Neuronal stem cell (in vitro differentiated cells): ENCODE results near the gene SMYD3.

ENCODE experiments used
- DNase-seq: peaks from one replicate; pipeline ENCODE4 v3.0.0-alpha.2; 2013; ENCODE audit warnings: low spot score
- H2AFZ ChIP-seq: one replicate; pipeline ENCODE4 v1.6.1; 2013; ENCODE audit warnings: mild to moderate bottlenecking, low read length, inconsistent platforms
- H2AK5ac ChIP-seq: 2 replicates; pipeline ENCODE4 v1.6.1; 2013; ENCODE audit warnings: low read depth, mild to moderate bottlenecking, inconsistent platforms, low read length, moderate library complexity, mixed read lengths
- H2BK120ac ChIP-seq: 2 replicates; pipeline ENCODE4 v1.6.1; 2013; ENCODE audit warnings: low read depth, mild to moderate bottlenecking, inconsistent platforms, low read length, moderate library complexity, mixed read lengths
- H2BK12ac ChIP-seq: one replicate; pipeline ENCODE4 v1.6.1; 2013; ENCODE audit warnings: low read length, inconsistent platforms
- H2BK15ac ChIP-seq: 2 replicates; pipeline ENCODE4 v1.6.1; 2013; ENCODE audit warnings: mild to moderate bottlenecking, low read length, inconsistent platforms, mixed read lengths
- H2BK5ac ChIP-seq: one replicate; pipeline ENCODE4 v1.6.1; 2013; ENCODE audit warnings: inconsistent platforms, mild to moderate bottlenecking, low read length, moderate library complexity
- H3K14ac ChIP-seq: one replicate; pipeline ENCODE4 v1.6.1; 2013; ENCODE audit warnings: low read length, inconsistent platforms
- H3K18ac ChIP-seq: 2 replicates; pipeline ENCODE4 v1.6.1; 2013; ENCODE audit warnings: low read length, inconsistent platforms
- H3K23ac ChIP-seq: 2 replicates; pipeline ENCODE4 v1.6.1; 2013; ENCODE audit warnings: low read depth, mild to moderate bottlenecking, mixed read lengths, low read length, inconsistent platforms; ENCODE audit not compliant: poor library complexity
- H3K27ac ChIP-seq: replicated peaks from 3 replicates; pipeline ENCODE4 v1.5.1; 2013; ENCODE audit warnings: low read length, inconsistent platforms
- H3K27me3 ChIP-seq, 3 experiments: 2 replicates each; pipeline ENCODE4 v1.6.1; 2013; ENCODE audit warnings: low read length in 3 of 3, mild to moderate bottlenecking in 2 of 3, inconsistent platforms in 1 of 3, low read depth in 1 of 3, mixed read lengths in 1 of 3, moderate library complexity in 1 of 3; ENCODE audit not compliant: control insufficient read depth in 3 of 3, insufficient read depth in 3 of 3
- H3K36me3 ChIP-seq, 2 donors: replicated peaks in 1 of 2; 2 replicates each; pipeline ENCODE4 v1.6.1; 2013; ENCODE audit warnings: low read length in 2 of 2; ENCODE audit not compliant: control insufficient read depth in 2 of 2, insufficient read depth in 2 of 2
- H3K4ac ChIP-seq: 2 replicates; pipeline ENCODE4 v1.6.1; 2013; ENCODE audit warnings: inconsistent platforms, mild to moderate bottlenecking, low read length, moderate library complexity
- H3K4me1 ChIP-seq, 2 donors: 1 replicate in 1 of 2; 2 replicates in 1 of 2; pipeline ENCODE4 v1.6.1; 2013; ENCODE audit warnings: low read length in 2 of 2, low read depth in 1 of 2; ENCODE audit not compliant: control insufficient read depth in 2 of 2, insufficient read depth in 1 of 2
- H3K4me2 ChIP-seq: one replicate; pipeline ENCODE4 v1.6.1; 2013; ENCODE audit warnings: mild to moderate bottlenecking, low read length, inconsistent platforms; ENCODE audit not compliant: insufficient read depth, poor library complexity, severe bottlenecking
- H3K4me3 ChIP-seq, 2 donors: 2 replicates each; pipeline ENCODE4 v1.5.1; 2013; ENCODE audit warnings: low read length in 2 of 2, mild to moderate bottlenecking in 2 of 2, inconsistent platforms in 1 of 2, moderate library complexity in 1 of 2
- H3K79me1 ChIP-seq: one replicate; pipeline ENCODE4 v1.6.1; 2013; ENCODE audit warnings: low read depth, mild to moderate bottlenecking, inconsistent platforms, low read length, moderate library complexity
- H3K9ac ChIP-seq: one replicate; pipeline ENCODE4 v1.6.1; 2013; ENCODE audit warnings: mild to moderate bottlenecking, low read depth, low read length, inconsistent platforms; ENCODE audit not compliant: poor library complexity
- H3K9me3 ChIP-seq, 2 donors: replicated peaks in 1 of 2; 2 replicates each; pipeline versions ENCODE3 to v1.6.1; 2013; ENCODE audit warnings: low read length in 2 of 2, mild to moderate bottlenecking in 2 of 2, inconsistent platforms in 1 of 2, low read depth in 1 of 2, mixed read lengths in 1 of 2, moderate library complexity in 1 of 2; ENCODE audit not compliant: control insufficient read depth in 2 of 2, insufficient read depth in 1 of 2
- H4K8ac ChIP-seq: one replicate; pipeline ENCODE4 v1.6.1; 2013; ENCODE audit warnings: low read depth, mild to moderate bottlenecking, inconsistent platforms, low read length, moderate library complexity
- H4K91ac ChIP-seq: one replicate; pipeline ENCODE4 v1.6.1; 2013; ENCODE audit warnings: low read length, low read depth, mild to moderate bottlenecking, inconsistent platforms; ENCODE audit not compliant: poor library complexity
- WGBS, 2 donors: extraction: QIAGEN DNeasy Blood & Tissue Kit; methylation state at CpG; one replicate each; pipeline ENCODE4 v1.1.7; 2013; ENCODE audit warnings: missing lambda C conversion rate in 2 of 2, mixed read lengths in 1 of 2; ENCODE audit not compliant: insufficient read length in 2 of 2, insufficient replicate concordance in 1 of 2; ENCODE audit errors: extremely low coverage in 2 of 2; 5-methylcytosine and 5-hydroxymethylcytosine counted together

Gene SMYD3

DNA sequence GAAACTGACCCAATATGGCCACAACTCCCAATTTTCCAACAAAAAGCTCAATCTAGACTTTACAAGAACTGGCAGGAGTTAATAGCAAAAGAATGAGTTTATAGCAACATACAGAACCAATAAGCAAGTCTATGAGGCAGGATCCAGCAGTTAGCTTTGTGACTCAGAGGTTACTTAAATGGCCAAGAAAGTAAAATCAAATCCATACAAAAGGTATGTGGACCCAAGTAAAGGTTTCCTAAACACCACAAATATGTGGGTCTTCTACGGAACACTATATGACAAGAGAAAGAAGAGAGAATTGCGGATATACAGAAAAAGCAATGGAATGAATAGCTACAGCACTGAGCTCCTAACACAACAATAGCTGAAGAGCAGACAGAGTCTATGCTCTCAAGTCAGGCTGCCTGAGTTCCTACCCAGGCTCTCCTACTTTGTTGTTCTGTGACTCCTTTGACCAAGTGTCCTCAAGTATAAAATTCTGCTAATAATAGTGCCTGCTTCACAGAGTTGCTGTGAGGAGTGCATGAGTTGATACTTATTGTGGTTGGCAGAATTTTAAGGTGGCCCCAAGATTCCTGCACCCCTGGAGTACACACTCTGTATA is 204.3 kb downstream of the SMYD3 start:
- no peak overlapping the region for H3K27ac ChIP-seq
- no peak overlapping the region for H3K4ac ChIP-seq
- H3K4me1 ChIP-seq: peaks cover 0 to 7% of the 10 kb centered on the region in 2 donors
- H3K18ac ChIP-seq: no peak overlapping the region
- H3K79me1 ChIP-seq: no peaks in the 10 kb centered on the region
- H2BK5ac ChIP-seq: no peak overlapping the region
- H3K14ac ChIP-seq: no peak overlapping the region
- no peak overlapping the region for H2BK15ac ChIP-seq
- no peaks in the 10 kb centered on the region for H3K36me3 ChIP-seq
- H3K9ac ChIP-seq: no peak overlapping the region
- H2BK120ac ChIP-seq: no peak overlapping the region
- no peak overlapping the region for H3K4me3 ChIP-seq
- no peak overlapping the region for H4K91ac ChIP-seq
- peak overlapping the region; percentile 32 for H2AFZ ChIP-seq
- no peak overlapping the region for H4K8ac ChIP-seq
- H3K4me2 ChIP-seq: no peak overlapping the region
- H3K23ac ChIP-seq: no peak overlapping the region
- no peak for DNase-seq
- no peaks in the 10 kb centered on the region for H3K27me3 ChIP-seq
- WGBS, 2 donors: no CpG with 5 or more reads among the region's 2 CpGs
- no peak overlapping the region for H2BK12ac ChIP-seq
- H3K9me3 ChIP-seq: no peaks in the 10 kb centered on the region
- no peak overlapping the region for H2AK5ac ChIP-seq

DNA sequence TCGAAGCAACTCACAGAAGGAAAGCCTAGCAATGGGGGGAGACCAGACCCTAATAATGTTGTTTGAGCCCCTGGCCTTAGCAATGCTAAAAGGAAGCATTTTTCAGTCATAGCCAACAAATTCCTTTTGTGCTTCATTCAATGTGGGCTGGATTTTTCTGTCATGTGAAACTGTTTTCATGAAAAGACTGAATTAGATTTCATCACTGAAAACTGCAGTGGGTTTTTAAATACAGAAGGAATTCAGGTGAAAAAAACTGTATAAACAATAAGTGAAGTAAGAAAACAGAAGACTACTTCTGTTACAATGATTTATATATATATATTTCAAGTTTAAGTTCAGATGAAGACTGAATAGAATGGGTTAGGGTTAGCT is 204.8 kb downstream of the SMYD3 start:
- Histone ChIP-seq H3K79me1 (no peaks in the 10 kb centered on the region), H2AK5ac (no peak overlapping the region), H3K4me1 (peaks cover 0 to 7% of the 10 kb centered on the region in 2 donors), H3K23ac (no peak overlapping the region), H4K91ac (no peak overlapping the region), H3K14ac (no peak overlapping the region), H3K18ac (no peak overlapping the region), H3K4ac (no peak overlapping the region), H2BK120ac (no peak overlapping the region), H3K27ac (no peak overlapping the region), H3K4me3 (no peak overlapping the region), H3K27me3 (no peaks in the 10 kb centered on the region), H2BK12ac (no peak overlapping the region), H2BK15ac (no peak overlapping the region), H3K4me2 (no peak overlapping the region), H3K9me3 (no peaks in the 10 kb centered on the region), H3K9ac (no peak overlapping the region), H2AFZ (no peak overlapping the region), H2BK5ac (no peak overlapping the region), H4K8ac (no peak overlapping the region), H3K36me3 (no peaks in the 10 kb centered on the region)
- DNase-seq: no peak
- WGBS, 2 donors: no CpG with 5 or more reads among the region's 1 CpG

DNA sequence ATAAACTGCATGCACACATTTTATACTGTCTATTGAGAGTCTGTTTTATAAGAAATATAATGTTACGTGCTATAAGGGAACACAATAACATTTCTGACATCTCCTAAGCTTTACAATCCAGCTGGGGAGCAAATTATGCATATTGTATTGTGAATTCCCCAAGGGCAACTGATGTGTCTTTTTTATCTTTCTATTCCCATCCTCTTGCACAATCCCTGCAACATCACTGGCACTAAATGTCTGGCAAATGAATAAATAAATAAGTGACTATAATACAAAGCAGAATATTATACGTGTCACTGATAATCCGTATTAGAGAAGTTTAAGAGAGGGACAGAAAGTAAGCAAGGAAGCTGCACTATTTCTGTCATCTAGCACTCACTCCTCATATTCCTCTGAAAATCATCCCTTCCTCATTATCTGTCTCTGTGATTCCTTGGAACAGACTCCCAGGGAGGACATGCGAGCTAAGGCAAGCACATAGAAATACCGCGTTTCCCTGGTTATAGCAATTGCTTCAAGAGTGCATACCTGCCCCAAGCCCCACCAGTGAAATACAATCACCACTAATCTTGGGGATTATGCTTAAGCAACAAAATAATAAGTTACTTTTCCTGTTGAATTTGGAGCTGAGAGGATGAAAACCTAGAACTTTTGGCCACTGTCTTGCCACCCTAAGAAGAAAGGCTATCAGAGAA is 205.4 kb downstream of the SMYD3 start:
- Histone ChIP-seq H4K91ac (no peak overlapping the region), H3K79me1 (no peaks in the 10 kb centered on the region), H2BK120ac (no peak overlapping the region), H3K14ac (no peak overlapping the region), H2BK5ac (no peak overlapping the region), H3K27me3 (no peaks in the 10 kb centered on the region), H2BK15ac (no peak overlapping the region), H4K8ac (no peak overlapping the region), H3K9me3 (no peaks in the 10 kb centered on the region), H3K4me1 (peaks cover 0 to 7% of the 10 kb centered on the region in 2 donors), H3K36me3 (no peaks in the 10 kb centered on the region), H2AFZ (no peak overlapping the region), H2BK12ac (no peak overlapping the region), H3K18ac (no peak overlapping the region), H3K23ac (no peak overlapping the region), H3K4me3 (no peak overlapping the region), H3K9ac (no peak overlapping the region), H3K4ac (no peak overlapping the region), H3K4me2 (no peak overlapping the region), H3K27ac (no peak overlapping the region), H2AK5ac (no peak overlapping the region)
- no CpG with 5 or more reads among the region's 6 CpGs for WGBS, 2 donors
- no peak for DNase-seq

DNA sequence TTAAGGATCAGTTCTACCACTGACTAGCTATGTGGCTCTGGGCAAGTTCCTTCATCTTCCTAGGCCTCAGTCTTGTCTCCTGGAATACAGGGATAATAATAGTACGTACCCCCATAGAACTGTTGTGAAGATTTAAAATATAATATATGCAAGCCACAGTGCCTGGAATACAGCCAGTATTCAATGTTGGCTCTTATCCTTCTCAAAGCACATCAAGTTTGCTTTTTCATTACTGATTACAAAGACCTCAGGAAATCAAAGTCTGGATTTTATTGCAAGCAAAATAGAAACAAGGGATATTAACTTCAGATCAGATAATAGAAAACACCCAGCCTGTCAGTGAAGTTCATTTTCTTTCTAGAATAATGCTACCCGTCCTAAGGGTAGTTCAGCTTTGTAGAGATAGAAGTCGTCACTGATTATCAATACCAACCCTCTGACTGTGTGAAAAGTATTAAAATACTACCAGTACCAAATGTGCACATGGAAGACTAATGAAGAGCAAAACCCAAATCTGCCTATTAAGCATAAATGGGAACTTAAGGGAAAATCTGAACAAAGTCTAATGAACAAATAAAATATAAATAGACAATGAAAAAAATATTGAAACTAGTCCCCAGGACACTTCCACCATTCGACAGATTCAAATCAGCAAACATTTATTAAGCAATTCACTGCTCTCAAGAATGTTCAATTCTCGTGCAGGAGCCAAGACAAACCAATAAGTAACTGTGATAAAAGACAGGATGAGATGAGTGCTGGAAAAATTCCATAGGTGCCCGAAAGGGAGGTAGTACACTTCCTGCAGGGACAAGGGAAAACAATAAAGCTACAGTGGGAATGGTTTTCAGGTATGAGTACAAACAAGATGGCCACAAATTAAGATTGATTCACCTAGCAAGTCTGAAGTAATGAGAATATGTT is 206.2 kb downstream of the SMYD3 start:
- H3K23ac ChIP-seq: no peak overlapping the region
- no peak overlapping the region for H2AK5ac ChIP-seq
- H4K91ac ChIP-seq: no peak overlapping the region
- no peaks in the 10 kb centered on the region for H3K27me3 ChIP-seq
- no peak overlapping the region for H2AFZ ChIP-seq
- no peaks in the 10 kb centered on the region for H3K79me1 ChIP-seq
- no peaks in the 10 kb centered on the region for H3K9me3 ChIP-seq
- H2BK15ac ChIP-seq: no peak overlapping the region
- no peak for DNase-seq
- no peak overlapping the region for H2BK12ac ChIP-seq
- no peak overlapping the region for H2BK5ac ChIP-seq
- no CpG with 5 or more reads among the region's 6 CpGs for WGBS, 2 donors
- no peak overlapping the region for H3K14ac ChIP-seq
- H3K4ac ChIP-seq: no peak overlapping the region
- no peak overlapping the region for H3K27ac ChIP-seq
- no peak overlapping the region for H3K18ac ChIP-seq
- H3K4me1 ChIP-seq: peaks cover 0 to 7% of the 10 kb centered on the region in 2 donors
- H3K9ac ChIP-seq: no peak overlapping the region
- no peak overlapping the region for H4K8ac ChIP-seq
- H3K36me3 ChIP-seq: no peaks in the 10 kb centered on the region
- H3K4me3 ChIP-seq: no peak overlapping the region
- H3K4me2 ChIP-seq: no peak overlapping the region
- H2BK120ac ChIP-seq: no peak overlapping the region
